Chondrocyte (in vitro differentiated cells): ENCODE results near the gene CNOT6. TPM values are rescaled to one million over a fixed set of nuclear protein-coding genes. Genes with fewer than 3 reads are reported as not detected.
A peak's percentile ranks its signal among the peaks of the same experiment; 100 is the strongest.
"Not testable (repeated sequence)": the region's sequence is repeated elsewhere in the genome, so short reads cannot be mapped to it uniquely, and the experiment has no call there.

ENCODE experiments used
- DNase-seq: peaks from one replicate; pipeline ENCODE4 v3.0.0; 2021; ENCODE audit warnings: mixed read lengths, low spot score
- H3K27ac Mint-ChIP-seq: one replicate; pipeline ENCODE4 v1.8.0; 2021; ENCODE audit warnings: mild to moderate bottlenecking, moderate library complexity, mixed read lengths; ENCODE audit not compliant: unreplicated experiment
- H3K27me3 Mint-ChIP-seq: 2 replicates; pipeline ENCODE4 v1.8.0; 2021; ENCODE audit warnings: low read depth, mixed read lengths
- H3K36me3 Mint-ChIP-seq: 2 replicates; pipeline ENCODE4 v1.8.0; 2021; ENCODE audit warnings: low read depth, mixed read lengths
- H3K4me1 Mint-ChIP-seq: 2 replicates; pipeline ENCODE4 v1.8.0; 2021; ENCODE audit warnings: low read depth, mild to moderate bottlenecking, mixed read lengths
- H3K4me3 Mint-ChIP-seq: one replicate; pipeline ENCODE4 v1.8.0; 2021; ENCODE audit warnings: mild to moderate bottlenecking, moderate library complexity, mixed read lengths; ENCODE audit not compliant: unreplicated experiment
- H3K9me3 Mint-ChIP-seq: 2 replicates; pipeline ENCODE4 v1.8.0; 2021; ENCODE audit warnings: low read depth, mixed read lengths
- total RNA-seq: library from RNA; stranded (reverse); gene quantifications from 3 replicates; pipeline ENCODE4 v1.2.1, GENCODE V29; 2021
- TF ChIP-seq, protein P1 (sequence below): fragments of 200-600 bp; sonication (generic); IDR thresholded peaks from 2 replicates; pipeline ENCODE4 v1.5.0; 2021; ENCODE audit warnings: antibody characterized with exemption, mild to moderate bottlenecking, moderate library complexity

Gene CNOT6
- total RNA-seq, 1 donor from 2014 or later, result 24.7 TPM

DNA sequence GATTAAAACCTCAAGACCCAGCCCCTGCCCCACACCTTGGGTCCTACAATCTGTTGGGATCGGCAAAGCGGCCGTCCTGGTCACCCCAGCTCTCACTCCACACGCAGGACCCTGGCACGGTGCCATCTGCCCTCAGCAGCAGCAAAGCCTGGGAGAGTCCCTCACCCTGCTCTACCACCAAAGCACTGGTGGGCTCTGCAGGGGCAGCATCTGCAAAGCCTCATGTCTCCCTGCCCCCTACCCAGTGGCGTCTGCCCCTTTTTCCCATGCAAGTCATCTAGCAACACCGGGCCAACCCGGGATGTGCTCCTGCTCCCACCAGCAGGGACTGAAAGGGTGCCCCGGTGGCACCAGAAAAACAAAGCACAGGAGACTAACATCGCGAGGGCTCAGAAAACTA, 19.6 kb upstream of the CNOT6 start:
- TF ChIP-seq, protein P1, sequence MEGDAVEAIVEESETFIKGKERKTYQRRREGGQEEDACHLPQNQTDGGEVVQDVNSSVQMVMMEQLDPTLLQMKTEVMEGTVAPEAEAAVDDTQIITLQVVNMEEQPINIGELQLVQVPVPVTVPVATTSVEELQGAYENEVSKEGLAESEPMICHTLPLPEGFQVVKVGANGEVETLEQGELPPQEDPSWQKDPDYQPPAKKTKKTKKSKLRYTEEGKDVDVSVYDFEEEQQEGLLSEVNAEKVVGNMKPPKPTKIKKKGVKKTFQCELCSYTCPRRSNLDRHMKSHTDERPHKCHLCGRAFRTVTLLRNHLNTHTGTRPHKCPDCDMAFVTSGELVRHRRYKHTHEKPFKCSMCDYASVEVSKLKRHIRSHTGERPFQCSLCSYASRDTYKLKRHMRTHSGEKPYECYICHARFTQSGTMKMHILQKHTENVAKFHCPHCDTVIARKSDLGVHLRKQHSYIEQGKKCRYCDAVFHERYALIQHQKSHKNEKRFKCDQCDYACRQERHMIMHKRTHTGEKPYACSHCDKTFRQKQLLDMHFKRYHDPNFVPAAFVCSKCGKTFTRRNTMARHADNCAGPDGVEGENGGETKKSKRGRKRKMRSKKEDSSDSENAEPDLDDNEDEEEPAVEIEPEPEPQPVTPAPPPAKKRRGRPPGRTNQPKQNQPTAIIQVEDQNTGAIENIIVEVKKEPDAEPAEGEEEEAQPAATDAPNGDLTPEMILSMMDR, result no peak
- H3K9me3 Mint-ChIP-seq, result no peaks in the 10 kb centered on the region
- peaks cover 8% of the 10 kb centered on the region for H3K27me3 Mint-ChIP-seq
- H3K4me3 Mint-ChIP-seq, result no peak overlapping the region
- no peaks in the 10 kb centered on the region for H3K4me1 Mint-ChIP-seq
- peak; percentile 90 for DNase-seq
- no peaks in the 10 kb centered on the region for H3K36me3 Mint-ChIP-seq
- H3K27ac Mint-ChIP-seq, result no peak overlapping the region

GRCh38 chr5:180475969-180476524, 18.1 kb upstream of the CNOT6 start:
- H3K4me1 Mint-ChIP-seq, H3K27me3 Mint-ChIP-seq, H3K36me3 Mint-ChIP-seq, H3K27ac Mint-ChIP-seq, H3K9me3 Mint-ChIP-seq, H3K4me3 Mint-ChIP-seq: not testable (repeated sequence)
- peak; percentile 33 for DNase-seq

DNA sequence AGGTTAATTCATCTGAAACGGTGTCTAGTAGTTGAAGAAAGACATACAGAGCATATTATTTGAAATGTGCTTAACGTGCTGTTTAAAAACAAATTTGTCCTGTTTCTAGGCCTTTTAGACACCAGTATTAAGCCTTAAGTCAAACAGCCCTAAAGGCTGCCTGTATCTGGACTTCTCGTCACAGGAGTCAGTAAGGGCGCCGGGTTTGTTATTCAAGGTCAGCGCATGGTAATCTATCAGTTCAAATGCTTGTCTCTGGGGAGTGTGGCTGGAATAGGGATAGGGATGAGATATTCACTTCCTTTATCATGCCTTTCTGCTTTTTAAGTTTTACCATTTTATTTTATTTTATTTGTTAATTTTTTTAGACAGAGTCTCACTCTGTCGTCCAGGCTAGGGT, 9.4 kb upstream of the CNOT6 start:
- H3K27me3 Mint-ChIP-seq, result no peaks in the 10 kb centered on the region
- DNase-seq, result no peak
- no peak overlapping the region for H3K4me3 Mint-ChIP-seq
- H3K4me1 Mint-ChIP-seq, result peaks cover 2% of the 10 kb centered on the region
- no peaks in the 10 kb centered on the region for H3K9me3 Mint-ChIP-seq
- H3K27ac Mint-ChIP-seq, result no peak overlapping the region
- TF ChIP-seq, protein P1, result peak; percentile 14
- no peaks in the 10 kb centered on the region for H3K36me3 Mint-ChIP-seq

- no peak overlapping the region for H3K4me3 Mint-ChIP-seq
- no peaks in the 10 kb centered on the region for H3K27me3 Mint-ChIP-seq
- TF ChIP-seq, protein P1, result no peak
- H3K9me3 Mint-ChIP-seq, result no peaks in the 10 kb centered on the region
- H3K4me1 Mint-ChIP-seq, result peaks cover 2% of the 10 kb centered on the region
- DNase-seq, result peak; percentile 57
- no peak overlapping the region for H3K27ac Mint-ChIP-seq
- H3K36me3 Mint-ChIP-seq, result no peaks in the 10 kb centered on the region
Measured at GRCh38 chr5:180486636-180487149, 7.5 kb upstream of the CNOT6 start.

- Mint-ChIP-seq H3K27me3 (no peaks in the 10 kb centered on the region), H3K27ac (no peak overlapping the region), H3K9me3 (no peaks in the 10 kb centered on the region), H3K4me3 (no peak overlapping the region), H3K36me3 (no peaks in the 10 kb centered on the region), H3K4me1 (peaks cover 2% of the 10 kb centered on the region)
- peak; percentile 13 for DNase-seq
- TF ChIP-seq, protein P1, result no peak
Measured at GRCh38 chr5:180487556-180487955, 6.6 kb upstream of the CNOT6 start.

GRCh38 chr5:180491496-180491895, 2.7 kb upstream of the CNOT6 start:
- Mint-ChIP-seq H3K4me1 (peaks cover 21% of the 10 kb centered on the region), H3K9me3 (no peaks in the 10 kb centered on the region), H3K27me3 (no peaks in the 10 kb centered on the region), H3K36me3 (no peaks in the 10 kb centered on the region), H3K4me3 (no peak overlapping the region), H3K27ac (no peak overlapping the region)
- TF ChIP-seq, protein P1, result no peak
- peak; percentile 41 for DNase-seq
